Superior temporal gyrus (tissue), 1 donor: ENCODE measurements around the gene DHCR7.

Source experiments
- DNase-seq: peaks from one replicate; pipeline ENCODE4 v3.0.0-alpha.2; 2016; ENCODE audit errors: extremely low spot score

DHCR7 gene

DNA sequence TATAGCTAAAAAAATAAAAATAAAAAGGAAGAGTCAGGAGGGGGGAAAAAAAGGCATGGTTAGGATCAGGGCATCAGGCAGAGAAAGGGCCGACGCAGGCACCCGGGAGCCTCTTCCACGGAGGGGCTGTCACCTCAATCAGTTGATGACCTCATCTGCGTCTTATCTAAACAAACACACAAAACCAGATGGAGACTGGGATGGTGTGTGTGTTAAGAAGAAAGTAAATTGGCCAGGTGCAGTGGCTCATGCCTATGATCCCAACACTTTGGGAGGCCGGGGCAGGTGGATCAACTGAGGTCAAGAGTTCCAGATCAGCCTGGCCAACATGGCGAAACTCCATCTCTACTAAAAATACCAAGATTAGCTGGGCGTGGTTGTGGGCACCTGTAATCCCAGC, 63.6 kb downstream of the DHCR7 start:
- no peak for DNase-seq
